Measurements from ENCODE around the gene ERBB3. TPM values are rescaled to one million over a fixed set of nuclear protein-coding genes. Genes with fewer than 3 reads are reported as not detected.

ERBB3 gene
- total RNA-seq, 4 donors from 2014 or later, result 61.9 to 532 (median 451) TPM

- Histone ChIP-seq H3K4me1 (peaks cover 4 to 35% (median 17%) of the 10 kb centered on the region in 4 donors), H3K27ac (peak overlapping the region; percentile 18 to 96 (median 91)), H3K36me3 (peaks cover 0 to 41% (median 0%) of the 10 kb centered on the region in 3 donors), H3K27me3 (no peaks in the 10 kb centered on the region), H3K4me3 (peak overlapping the region in 3 of 4 donors; percentile 79 to 93 (median 82)), H3K9me3 (no peaks in the 10 kb centered on the region)
- no peak for TF ChIP-seq CTCF (IDR thresholded peaks at IDR 0.05)
- TF ChIP-seq POLR2A (IDR thresholded peaks at IDR 0.05), result no peak
- DNase-seq, result no peak
Observed at GRCh38 chr12:56129942-56130495, 50.1 kb downstream of the ERBB3 start.

GRCh38 chr12:56130876-56131275 lies 50.9 kb downstream of the ERBB3 start:
- Histone ChIP-seq H3K4me3 (no peak overlapping the region), H3K27ac (peak overlapping the region in 2 of 4 donors; percentile 18 to 96), H3K36me3 (peaks cover 0 to 49% (median 0%) of the 10 kb centered on the region in 3 donors), H3K27me3 (no peaks in the 10 kb centered on the region), H3K4me1 (peaks cover 4 to 27% (median 17%) of the 10 kb centered on the region in 4 donors), H3K9me3 (no peaks in the 10 kb centered on the region)
- no peak for DNase-seq
- TF ChIP-seq CTCF (IDR thresholded peaks at IDR 0.05) (no peak), POLR2A (IDR thresholded peaks at IDR 0.05) (no peak)

GRCh38 chr12:56134897-56135296 lies 54.9 kb downstream of the ERBB3 start:
- peaks cover 0 to 89% (median 0%) of the 10 kb centered on the region in 3 donors for H3K36me3 ChIP-seq

GRCh38 chr12:56137853-56138571 lies 58.0 kb downstream of the ERBB3 start:
- Histone ChIP-seq H3K9me3 (no peaks in the 10 kb centered on the region), H3K4me3 (no peak overlapping the region), H3K4me1 (no peaks in the 10 kb centered on the region), H3K36me3 (peaks cover 0 to 93% (median 0%) of the 10 kb centered on the region in 3 donors), H3K27ac (no peak overlapping the region), H3K27me3 (no peaks in the 10 kb centered on the region)
- no peak for TF ChIP-seq POLR2A (IDR thresholded peaks at IDR 0.05)
- no peak for TF ChIP-seq CTCF (IDR thresholded peaks at IDR 0.05)
- no peak for DNase-seq

More at GRCh38 chr12:56134897-56135296, 54.9 kb downstream of the ERBB3 start:
- TF ChIP-seq CTCF (IDR thresholded peaks at IDR 0.05) (no peak), POLR2A (IDR thresholded peaks at IDR 0.05) (no peak)
- Histone ChIP-seq H3K4me1 (peaks cover 0 to 7% (median 5%) of the 10 kb centered on the region in 4 donors), H3K9me3 (no peaks in the 10 kb centered on the region), H3K4me3 (no peak overlapping the region), H3K27me3 (no peaks in the 10 kb centered on the region), H3K27ac (no peak overlapping the region)
- no peak for DNase-seq

- Histone ChIP-seq H3K36me3 (peaks cover 0 to 74% (median 0%) of the 10 kb centered on the region in 3 donors), H3K4me1 (peaks cover 0 to 11% (median 0%) of the 10 kb centered on the region in 4 donors), H3K9me3 (no peaks in the 10 kb centered on the region), H3K27me3 (no peaks in the 10 kb centered on the region), H3K27ac (no peak overlapping the region), H3K4me3 (no peak overlapping the region)
- no peak for TF ChIP-seq POLR2A (IDR thresholded peaks at IDR 0.05)
- TF ChIP-seq CTCF (IDR thresholded peaks at IDR 0.05), result no peak
- no peak for DNase-seq
Observed at GRCh38 chr12:56141946-56142784, 62.2 kb downstream of the ERBB3 start.

All from Peyer's patch (tissue), 4 donors.